WTC11 (cell line): ENCODE data around the gene ANKRD50. TPM values are rescaled to one million over a fixed set of nuclear protein-coding genes. Genes with fewer than 3 reads are reported as not detected.

Experiments used
- ESRRA ChIP-seq: sonication (generic); formaldehyde crosslinking; IDR thresholded peaks from 2 replicates; pipeline ENCODE4 v1.8.1; 2022; ENCODE audit warnings: mild to moderate bottlenecking, missing genetic modification reagents, borderline replicate concordance
- FOXJ3 ChIP-seq: sonication (generic); formaldehyde crosslinking; IDR thresholded peaks from 2 replicates; pipeline ENCODE4 v1.9.0; 2021; ENCODE audit warnings: missing genetic modification reagents, mild to moderate bottlenecking, borderline replicate concordance
- GABPB1 ChIP-seq: sonication (generic); formaldehyde crosslinking; IDR thresholded peaks from 2 replicates; pipeline ENCODE4 v1.8.1; 2023; ENCODE audit warnings: mild to moderate bottlenecking, missing genetic modification reagents
- JAZF1 ChIP-seq: fragments of 250-450 bp; sonication (Bioruptor Pico); IDR thresholded peaks from 2 replicates; pipeline ENCODE4 v1.9.0; 2021; ENCODE audit warnings: moderate library complexity, mild to moderate bottlenecking, inconsistent platforms
- NR1H2 ChIP-seq: sonication (generic); formaldehyde crosslinking; IDR thresholded peaks from 2 replicates; pipeline ENCODE4 v1.9.0; 2021; ENCODE audit warnings: mild to moderate bottlenecking, moderate library complexity, missing genetic modification reagents
- PREB ChIP-seq: sonication (generic); formaldehyde crosslinking; IDR thresholded peaks from 2 replicates; pipeline ENCODE4 v1.8.1; 2022; ENCODE audit warnings: mild to moderate bottlenecking, missing genetic modification reagents, moderate library complexity, borderline replicate concordance
- ZNF317 ChIP-seq: sonication (generic); formaldehyde crosslinking; IDR thresholded peaks from 2 replicates; pipeline ENCODE4 v1.8.1; 2023; ENCODE audit warnings: low read depth, mild to moderate bottlenecking, moderate library complexity, missing genetic modification reagents, borderline replicate concordance
- ZNF512 ChIP-seq: sonication (generic); formaldehyde crosslinking; IDR thresholded peaks from 2 replicates; pipeline ENCODE4 v1.8.1; 2022; ENCODE audit warnings: missing genetic modification reagents, borderline replicate concordance
- ZNF532 ChIP-seq: fragments of 250-450 bp; sonication (Bioruptor Pico); IDR thresholded peaks from 2 replicates; pipeline ENCODE4 v1.9.0; 2021; ENCODE audit warnings: mild to moderate bottlenecking, borderline replicate concordance
- total RNA-seq: library from RNA; stranded (reverse); gene quantifications from 3 replicates; pipeline ENCODE4 v1.2.3, GENCODE V29; 2021
- TF ChIP-seq, protein P1 (sequence below): sonication (generic); formaldehyde crosslinking; IDR thresholded peaks from 2 replicates; pipeline ENCODE4 v1.8.1; 2023; ENCODE audit warnings: mild to moderate bottlenecking, missing genetic modification reagents
- TF ChIP-seq, protein P2 (sequence below): sonication (generic); formaldehyde crosslinking; IDR thresholded peaks from 2 replicates; pipeline ENCODE4 v1.8.1; 2022; ENCODE audit warnings: low read depth, mild to moderate bottlenecking, moderate library complexity, missing genetic modification reagents, borderline replicate concordance
- TF ChIP-seq, protein P3 (sequence below): sonication (generic); formaldehyde crosslinking; IDR thresholded peaks from 2 replicates; pipeline ENCODE4 v1.8.0; 2023; ENCODE audit warnings: missing genetic modification reagents, mild to moderate bottlenecking, borderline replicate concordance

ANKRD50 gene
- total RNA-seq, 1 experiment from 2014 or later: 18.4 TPM

- no peak for TF ChIP-seq PREB
- TF ChIP-seq ESRRA (CRISPR knock-in tag): no peak
- no peak for TF ChIP-seq ZNF317 (CRISPR knock-in tag)
- TF ChIP-seq ZNF532 (CRISPR knock-in tag): no peak
- TF ChIP-seq, protein P1, sequence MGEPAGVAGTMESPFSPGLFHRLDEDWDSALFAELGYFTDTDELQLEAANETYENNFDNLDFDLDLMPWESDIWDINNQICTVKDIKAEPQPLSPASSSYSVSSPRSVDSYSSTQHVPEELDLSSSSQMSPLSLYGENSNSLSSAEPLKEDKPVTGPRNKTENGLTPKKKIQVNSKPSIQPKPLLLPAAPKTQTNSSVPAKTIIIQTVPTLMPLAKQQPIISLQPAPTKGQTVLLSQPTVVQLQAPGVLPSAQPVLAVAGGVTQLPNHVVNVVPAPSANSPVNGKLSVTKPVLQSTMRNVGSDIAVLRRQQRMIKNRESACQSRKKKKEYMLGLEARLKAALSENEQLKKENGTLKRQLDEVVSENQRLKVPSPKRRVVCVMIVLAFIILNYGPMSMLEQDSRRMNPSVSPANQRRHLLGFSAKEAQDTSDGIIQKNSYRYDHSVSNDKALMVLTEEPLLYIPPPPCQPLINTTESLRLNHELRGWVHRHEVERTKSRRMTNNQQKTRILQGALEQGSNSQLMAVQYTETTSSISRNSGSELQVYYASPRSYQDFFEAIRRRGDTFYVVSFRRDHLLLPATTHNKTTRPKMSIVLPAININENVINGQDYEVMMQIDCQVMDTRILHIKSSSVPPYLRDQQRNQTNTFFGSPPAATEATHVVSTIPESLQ: no peak
- no peak for TF ChIP-seq NR1H2 (CRISPR knock-in tag)
- no peak for TF ChIP-seq JAZF1 (CRISPR knock-in tag)
- no peak for TF ChIP-seq FOXJ3 (CRISPR knock-in tag)
- no peak for TF ChIP-seq ZNF512
- TF ChIP-seq GABPB1 (CRISPR knock-in tag): no peak
- TF ChIP-seq, protein P2, sequence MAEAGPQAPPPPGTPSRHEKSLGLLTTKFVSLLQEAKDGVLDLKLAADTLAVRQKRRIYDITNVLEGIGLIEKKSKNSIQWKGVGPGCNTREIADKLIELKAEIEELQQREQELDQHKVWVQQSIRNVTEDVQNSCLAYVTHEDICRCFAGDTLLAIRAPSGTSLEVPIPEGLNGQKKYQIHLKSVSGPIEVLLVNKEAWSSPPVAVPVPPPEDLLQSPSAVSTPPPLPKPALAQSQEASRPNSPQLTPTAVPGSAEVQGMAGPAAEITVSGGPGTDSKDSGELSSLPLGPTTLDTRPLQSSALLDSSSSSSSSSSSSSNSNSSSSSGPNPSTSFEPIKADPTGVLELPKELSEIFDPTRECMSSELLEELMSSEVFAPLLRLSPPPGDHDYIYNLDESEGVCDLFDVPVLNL (CRISPR knock-in tag): no peak
- TF ChIP-seq, protein P3, sequence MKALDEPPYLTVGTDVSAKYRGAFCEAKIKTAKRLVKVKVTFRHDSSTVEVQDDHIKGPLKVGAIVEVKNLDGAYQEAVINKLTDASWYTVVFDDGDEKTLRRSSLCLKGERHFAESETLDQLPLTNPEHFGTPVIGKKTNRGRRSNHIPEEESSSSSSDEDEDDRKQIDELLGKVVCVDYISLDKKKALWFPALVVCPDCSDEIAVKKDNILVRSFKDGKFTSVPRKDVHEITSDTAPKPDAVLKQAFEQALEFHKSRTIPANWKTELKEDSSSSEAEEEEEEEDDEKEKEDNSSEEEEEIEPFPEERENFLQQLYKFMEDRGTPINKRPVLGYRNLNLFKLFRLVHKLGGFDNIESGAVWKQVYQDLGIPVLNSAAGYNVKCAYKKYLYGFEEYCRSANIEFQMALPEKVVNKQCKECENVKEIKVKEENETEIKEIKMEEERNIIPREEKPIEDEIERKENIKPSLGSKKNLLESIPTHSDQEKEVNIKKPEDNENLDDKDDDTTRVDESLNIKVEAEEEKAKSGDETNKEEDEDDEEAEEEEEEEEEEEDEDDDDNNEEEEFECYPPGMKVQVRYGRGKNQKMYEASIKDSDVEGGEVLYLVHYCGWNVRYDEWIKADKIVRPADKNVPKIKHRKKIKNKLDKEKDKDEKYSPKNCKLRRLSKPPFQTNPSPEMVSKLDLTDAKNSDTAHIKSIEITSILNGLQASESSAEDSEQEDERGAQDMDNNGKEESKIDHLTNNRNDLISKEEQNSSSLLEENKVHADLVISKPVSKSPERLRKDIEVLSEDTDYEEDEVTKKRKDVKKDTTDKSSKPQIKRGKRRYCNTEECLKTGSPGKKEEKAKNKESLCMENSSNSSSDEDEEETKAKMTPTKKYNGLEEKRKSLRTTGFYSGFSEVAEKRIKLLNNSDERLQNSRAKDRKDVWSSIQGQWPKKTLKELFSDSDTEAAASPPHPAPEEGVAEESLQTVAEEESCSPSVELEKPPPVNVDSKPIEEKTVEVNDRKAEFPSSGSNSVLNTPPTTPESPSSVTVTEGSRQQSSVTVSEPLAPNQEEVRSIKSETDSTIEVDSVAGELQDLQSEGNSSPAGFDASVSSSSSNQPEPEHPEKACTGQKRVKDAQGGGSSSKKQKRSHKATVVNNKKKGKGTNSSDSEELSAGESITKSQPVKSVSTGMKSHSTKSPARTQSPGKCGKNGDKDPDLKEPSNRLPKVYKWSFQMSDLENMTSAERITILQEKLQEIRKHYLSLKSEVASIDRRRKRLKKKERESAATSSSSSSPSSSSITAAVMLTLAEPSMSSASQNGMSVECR (CRISPR knock-in tag): no peak
These were observed 46.0 kb downstream of the ANKRD50 start (continued) for GRCh38 chr4:124666496-124666895.
